NCI-H524 treated with DMSO at 0.1 percent for 48 hours (cell line): ENCODE measurements around the gene ALAS1.
"Not testable (repeated sequence)": the region's sequence is repeated elsewhere in the genome, so short reads cannot be mapped to it uniquely, and the experiment has no call there.

Source experiments
- DNase-seq: peaks from one replicate; lab custom pipeline; 2025; lab: John Stamatoyannopoulos, UW

ALAS1 gene

DNA sequence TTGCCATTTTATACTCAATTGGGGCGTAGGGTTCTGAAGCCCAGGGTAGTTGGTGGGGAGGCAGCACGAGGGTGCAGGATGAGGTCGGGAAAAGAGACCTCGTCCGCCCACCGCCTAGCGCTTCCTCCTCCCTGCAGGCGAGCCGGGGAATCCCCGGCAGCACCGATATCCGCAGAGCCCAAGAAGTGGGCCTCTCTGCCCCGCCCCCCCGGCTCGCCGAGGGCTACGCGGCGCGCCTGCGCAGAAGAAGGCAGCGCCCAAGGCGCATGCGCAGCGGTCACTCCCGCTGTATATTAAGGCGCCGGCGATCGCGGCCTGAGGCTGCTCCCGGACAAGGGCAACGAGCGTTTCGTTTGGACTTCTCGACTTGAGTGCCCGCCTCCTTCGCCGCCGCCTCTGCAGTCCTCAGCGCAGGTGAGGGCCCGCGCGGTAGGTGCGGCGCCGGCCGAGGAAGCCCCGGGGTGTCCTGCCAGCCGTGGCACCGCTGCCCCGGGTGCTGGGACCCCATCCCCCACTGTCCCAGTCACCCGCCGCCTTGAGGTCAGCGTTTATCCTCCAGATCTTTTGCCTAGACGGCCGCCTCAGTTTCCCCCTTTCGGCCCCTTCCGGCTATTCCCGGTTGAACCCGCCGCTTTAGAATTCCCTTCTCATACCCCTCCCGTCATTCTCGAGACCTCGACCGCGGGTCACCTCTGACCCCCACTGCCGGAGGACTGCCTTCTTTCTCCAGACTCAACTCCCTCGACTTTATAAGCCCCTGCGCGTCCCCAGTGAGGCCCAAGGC, at the start of gene ALAS1:
Gene ALAS1 (plus strand): TSS at position 319 of the 784 bp plus-strand sequence. CDS start 1,082 bp downstream, outside the sequence.
- peak; percentile 52 for DNase-seq

DNA sequence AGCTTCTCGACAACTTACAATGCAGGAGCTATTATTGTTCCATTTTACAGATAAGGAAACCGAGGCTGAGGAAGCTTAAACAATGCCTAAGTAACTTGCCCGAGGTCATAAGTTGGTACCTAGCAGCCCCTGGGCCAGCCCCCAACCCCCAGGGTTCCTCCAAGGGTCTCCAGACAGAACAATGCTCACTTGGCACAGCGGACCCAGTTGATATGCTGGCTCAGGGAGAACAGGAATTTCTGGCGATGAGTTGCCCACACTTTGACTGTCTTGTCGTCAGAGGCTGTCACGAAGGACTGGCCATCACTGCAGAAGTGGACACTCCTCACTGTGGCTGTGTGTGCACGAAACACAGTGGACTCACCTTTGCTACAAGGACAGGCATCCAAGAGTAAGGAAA, 48.9 kb upstream of the ALAS1 start:
- DNase-seq = no peak

DNA sequence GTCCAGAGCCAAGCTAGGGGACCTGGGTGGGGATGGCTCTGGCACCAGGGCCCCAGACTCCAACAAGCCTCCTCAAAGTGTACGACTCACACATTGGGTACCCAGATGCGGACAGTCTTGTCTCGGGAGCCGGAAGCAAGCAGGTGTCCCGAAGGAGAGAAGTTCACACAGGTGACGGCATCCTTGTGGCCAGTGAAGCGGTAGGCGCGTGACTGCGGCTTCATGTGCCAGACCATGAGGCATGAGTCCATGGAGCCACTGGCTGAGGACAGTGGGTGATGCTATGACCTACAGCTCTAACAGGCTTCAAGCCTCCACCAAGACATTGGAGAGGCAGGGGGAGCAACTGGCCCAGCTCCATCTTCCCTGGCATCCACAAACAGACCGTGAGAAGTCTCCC, 48.2 kb upstream of the ALAS1 start:
- no peak for DNase-seq

DNA sequence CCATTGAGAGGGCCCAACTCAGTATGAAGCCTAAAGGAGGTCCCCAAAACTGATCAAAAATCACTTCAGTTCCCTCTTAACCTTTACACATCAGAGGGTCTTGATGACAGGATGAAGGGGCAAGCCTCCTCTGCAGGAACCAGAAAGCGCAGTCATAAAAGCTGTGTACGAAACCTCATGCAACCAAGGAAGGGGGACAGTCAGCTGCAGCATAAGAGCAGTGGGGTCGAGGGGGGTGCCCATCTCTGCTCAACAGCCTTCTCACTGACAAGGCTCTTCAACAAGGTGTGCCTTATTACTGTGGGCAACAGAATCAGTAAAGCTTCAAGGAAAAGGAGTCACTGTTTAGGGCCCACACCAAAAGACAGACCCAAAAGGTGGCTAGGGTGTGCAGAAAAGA, 47.6 kb upstream of the ALAS1 start:
- no peak for DNase-seq

DNA sequence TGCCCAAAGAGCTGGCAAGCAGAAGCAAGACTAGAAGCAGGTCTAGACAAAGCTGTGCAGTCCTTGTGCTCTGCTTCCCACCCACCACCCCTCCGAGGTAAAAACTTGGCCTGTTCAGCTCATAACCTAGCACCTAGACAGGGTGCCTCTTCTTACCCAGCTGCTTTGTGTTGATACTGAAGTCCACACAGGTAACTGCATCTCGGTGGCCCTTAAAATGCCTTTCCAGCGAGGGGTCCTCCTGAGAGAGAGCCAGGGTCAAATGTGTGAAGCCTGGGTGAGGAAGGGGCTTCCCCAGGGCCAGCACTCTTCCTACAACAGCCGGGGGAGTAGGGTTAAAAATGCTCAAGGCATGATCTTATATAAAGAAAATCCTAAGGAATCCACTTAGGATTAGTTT, 47.1 kb upstream of the ALAS1 start:
- DNase-seq = no peak

DNA sequence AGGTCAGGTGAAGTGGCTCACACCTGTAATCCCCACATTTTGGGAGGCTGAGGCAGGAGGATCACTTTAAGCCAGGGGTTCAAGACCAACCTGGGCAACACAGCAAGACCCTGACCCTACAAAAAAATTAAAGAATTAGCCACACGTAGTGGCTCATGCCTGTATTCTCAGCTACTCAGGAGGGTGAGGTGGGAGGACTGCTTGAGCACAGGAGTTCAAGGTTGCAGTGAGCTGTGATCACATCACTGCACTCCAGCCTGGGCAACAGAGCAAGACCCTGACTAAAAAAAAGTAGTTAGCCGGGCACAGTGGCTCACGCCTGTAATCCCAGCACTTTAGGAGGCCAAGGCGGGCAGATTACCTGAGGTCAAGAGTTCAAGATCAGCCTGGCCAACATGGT, 46.0 kb upstream of the ALAS1 start:
- DNase-seq = not testable (repeated sequence)

DNA sequence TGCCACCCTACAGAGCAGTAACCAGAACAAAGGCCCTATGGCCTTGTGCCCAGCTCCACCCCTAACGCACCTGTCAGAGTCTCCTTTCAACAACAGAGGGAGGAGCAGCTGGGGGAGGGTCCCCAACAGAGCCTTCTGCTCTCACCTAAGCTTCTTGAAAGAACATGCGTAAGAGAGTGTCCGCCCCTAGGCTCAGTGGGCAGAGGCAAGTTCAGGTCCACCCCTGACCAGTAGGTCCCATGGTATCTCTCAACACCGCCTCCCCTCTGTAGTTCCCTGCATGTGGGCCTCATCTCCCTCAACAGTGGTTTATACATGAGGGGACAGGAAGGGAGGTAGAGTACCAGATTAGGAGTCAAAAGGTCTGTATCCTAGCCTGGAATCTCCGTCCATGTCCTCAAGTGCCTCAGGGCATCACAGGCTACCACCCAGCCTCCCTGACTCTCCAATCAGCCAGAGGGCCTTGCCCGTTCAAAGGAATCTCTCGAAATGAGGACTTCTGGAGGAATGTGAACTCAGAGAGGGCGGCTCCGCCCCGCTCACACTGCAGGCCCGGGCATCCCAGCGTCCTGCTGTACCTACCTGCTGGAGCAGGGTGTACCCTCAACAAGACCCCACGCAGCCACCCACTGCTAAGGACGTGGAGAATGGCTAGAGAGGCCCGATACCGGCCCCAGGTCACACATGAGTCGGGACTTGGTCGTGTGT, 44.4 kb upstream of the ALAS1 start:
- DNase-seq = no peak

DNA sequence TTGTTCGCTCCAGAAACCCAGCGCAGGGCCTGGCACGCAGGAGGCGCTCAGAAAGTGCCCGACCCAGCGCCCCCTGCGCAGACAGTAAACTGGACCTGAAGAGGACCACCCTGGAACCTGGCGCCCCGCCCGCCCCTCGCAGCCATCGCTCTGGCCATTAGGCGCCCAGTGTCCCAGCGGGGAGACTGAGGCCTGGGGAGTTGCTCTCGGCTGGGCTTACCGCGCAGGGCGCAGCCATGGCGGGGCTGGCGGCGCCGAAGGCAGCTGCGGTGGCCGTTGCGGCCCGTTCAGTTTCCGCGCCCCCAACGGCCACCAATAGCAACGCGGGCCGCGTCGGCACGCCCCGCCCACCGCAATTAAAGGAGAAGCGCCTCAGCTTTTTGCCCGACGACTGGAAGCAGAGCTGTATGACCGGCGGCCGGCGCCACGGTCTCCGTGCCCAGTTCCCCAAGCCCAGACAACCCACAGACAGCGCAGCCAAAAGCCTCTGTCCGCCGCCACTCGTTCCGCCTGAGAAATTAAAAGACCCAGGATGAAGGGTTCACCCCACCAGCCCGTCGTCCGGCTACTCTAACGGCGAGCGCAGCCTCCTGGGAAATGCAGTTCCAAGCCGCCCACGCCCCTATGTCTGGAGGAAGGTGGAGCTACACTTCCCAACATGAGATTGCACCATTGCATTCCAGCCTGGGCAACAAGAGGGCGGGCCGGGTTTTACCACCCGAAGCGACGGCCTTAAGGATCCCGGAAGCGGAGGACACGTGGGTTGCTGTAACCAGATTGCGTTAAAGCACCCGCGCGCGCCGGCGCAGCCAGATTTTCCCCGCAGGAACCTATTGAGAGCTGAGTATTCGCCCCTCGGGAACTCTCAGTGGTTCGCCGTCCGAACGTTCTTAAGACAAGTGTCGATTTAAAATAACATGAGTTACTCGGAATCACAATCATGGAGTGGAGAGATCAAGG, 43.5 kb upstream of the ALAS1 start, which contains the start of gene POC1A:
Gene POC1A (minus strand): TSS at position 289 of the 960 bp plus-strand sequence. CDS start 51 bp downstream, at position 238.
- DNase-seq = peak; percentile 80

DNA sequence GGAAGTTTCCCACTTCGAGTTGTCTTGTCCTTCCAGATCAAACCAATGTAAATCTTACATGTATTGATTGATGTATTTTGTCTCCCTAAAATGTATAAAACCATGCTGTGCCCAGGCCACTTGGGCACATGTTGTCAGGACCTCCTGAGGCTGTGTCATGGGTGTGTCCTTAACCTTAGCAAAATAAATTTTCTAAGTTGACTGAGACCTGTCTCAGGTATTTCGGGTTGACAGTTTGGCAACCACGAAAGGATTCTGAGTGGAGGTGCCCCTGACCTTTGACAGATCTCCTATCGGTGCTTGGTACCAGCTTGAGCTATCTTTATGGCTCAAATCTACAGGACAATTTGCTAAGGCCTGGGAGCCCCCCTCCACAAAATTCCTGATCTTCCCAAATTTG, 42.0 kb upstream of the ALAS1 start:
- DNase-seq = no peak

DNA sequence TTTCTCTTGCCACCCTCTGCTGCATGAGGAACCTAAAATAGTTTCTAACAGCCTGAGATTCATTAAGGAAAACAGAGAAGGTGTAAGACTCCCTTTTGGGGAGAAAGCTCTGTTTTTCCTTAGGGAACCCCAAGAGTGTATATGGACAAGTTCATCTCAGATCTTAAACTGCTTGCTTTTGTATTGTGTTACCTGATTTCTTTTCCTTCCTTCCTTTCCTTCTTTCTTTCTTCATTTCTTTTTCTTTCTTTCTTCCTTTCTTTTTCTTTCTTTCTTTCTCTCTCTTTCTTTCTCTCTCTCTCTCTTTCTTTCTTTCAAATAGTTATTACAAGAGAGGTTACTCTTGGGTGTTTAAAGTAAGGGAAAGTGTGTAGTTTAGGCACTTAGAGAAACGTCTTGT, 38.5 kb upstream of the ALAS1 start:
- DNase-seq = no peak

DNA sequence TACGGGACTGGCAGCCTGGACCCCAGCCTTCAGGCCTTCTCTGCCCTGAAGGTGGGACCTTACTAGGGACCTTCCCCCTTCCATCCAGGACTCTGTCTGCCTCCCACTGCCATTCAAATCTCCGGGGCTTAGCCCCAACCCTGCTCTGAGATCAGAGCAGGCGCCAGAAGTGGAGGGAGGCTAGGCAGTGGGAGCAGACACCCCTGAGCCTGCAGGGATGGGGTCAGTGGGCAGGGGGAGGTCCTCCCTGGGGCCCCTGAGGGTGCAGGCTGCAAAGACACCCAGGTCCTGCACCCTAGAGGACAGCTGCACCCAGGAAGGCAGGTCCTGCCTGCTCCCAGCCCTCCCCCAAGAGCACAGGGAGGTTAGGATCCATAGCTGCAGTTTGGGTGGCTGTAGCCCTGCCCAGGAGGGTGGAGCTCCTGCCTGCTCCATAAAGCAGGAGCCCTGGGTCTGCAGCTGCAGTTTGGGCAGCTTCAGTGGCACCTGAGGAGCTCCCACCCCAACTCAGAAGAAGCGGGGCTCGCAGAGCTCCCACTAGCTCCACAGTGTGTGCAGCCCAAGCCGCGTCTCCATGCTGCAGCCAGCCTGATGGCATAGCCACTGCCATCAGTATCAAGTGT, 35.6 kb upstream of the ALAS1 start:
- DNase-seq = no peak

DNA sequence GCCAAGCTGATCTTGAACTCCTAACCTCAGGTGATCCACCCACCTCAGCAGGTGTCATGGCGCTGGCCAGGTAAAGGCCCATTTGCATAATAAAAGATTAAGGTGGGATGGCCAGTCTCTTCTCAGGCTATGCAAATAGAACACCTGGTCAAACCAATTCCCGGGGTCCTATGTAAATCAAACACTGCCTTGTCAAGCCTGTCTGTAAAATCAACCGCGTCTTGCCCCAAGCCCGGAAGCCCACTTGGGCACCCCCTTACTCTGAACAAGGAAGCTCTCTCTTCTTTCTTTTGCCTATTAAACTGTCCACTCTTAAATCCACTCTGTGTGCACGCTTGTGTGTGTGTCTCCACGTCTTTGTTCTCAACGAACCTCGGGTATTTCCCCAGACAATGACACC, 30.7 kb upstream of the ALAS1 start:
- DNase-seq = no peak

DNA sequence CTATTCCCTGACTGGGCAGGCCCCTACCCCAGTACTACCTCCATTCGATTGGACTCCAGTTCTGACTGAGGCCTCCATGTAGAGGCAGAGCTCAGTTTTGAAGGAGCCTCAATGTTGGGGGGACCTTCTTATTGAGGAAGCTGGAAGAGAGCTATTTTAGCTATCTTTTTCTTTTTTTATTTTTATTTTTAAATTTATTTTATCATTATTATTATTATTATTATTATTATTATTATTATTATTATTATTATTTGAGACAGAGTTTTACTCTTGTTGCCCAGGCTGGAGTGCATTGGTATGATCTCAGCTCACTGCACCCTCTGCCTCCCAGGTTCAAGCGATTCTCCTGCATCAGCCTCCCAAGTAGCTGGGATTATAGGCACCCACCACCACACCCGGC, 27.7 kb upstream of the ALAS1 start:
- DNase-seq = not testable (repeated sequence)

DNA sequence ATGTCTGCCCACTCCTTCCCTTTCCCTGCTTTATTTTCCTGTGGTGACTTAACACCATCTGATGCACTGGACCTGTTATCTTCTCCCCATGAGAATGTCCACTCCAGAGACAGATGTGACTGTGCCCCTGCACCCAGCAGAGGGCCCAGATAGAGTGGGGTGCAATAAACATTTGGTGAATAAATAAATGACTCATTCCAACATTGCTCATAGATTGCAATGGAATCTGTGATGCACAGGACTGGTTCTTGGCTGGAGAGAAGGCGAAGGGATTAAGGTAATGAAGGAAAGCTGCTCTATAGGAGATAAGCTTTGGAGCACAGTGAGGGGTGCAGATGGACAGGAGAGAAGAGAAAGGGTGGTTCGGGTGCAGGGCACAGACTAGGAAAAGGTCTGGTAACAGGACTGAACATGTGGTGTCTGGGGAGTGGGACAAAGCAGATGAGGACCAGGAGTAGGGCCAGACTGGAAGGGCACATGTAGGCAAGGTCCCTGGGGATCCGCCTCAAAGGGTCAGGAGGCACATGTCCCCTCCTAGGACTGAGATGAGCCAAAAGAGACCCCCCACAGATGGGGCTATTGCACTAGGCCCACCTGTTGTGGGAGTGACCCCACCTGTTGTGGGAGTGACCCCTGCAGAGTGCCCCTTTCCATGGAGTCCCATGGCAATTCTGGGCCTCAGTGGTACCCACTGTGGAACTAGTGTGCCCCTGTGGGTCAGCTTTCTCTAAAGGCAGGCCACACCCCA, 26.3 kb upstream of the ALAS1 start:
- no peak for DNase-seq

DNA sequence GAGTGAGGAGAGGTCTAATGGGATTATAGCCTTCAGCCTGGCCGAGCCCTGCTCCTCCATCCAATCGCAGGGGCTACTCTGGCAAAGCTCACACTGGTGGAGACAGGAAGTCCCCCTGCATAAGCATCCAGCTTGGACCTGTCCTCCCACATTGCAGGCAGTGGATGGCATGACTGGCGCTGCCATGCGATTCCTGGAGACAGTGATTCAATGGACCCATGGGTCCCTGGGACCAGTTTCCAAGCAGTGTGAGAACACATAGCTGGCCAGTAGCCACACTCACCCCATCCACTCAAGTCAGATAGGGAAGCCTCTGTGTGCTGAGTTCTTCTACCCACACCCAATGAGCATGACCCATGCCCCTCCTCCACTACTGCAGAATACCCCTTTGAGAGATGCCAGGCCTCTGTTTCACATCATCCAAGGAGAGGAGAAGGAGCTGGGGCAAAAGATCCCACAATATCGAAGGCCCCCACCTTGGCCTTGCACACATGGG, 25.6 kb upstream of the ALAS1 start:
- no peak for DNase-seq

DNA sequence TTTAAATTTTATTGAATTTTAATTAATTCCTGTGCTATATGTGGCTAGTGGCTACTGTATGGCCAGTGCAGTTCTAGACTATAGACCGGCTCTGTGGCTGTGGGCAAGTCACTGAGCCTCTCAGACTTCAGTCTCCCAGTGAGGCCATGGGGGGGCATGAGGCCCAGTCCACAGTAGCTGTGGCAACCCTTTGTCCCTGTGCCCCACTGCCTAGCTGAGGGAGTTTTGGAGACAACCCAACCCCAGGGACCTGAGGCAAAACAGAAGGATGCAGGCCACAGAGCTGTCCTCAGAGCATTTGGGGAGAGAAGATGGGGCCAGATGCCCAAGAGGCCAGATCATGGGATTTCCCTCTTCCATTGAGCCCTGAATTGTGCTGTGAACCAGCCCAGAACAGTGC, 24.9 kb upstream of the ALAS1 start:
- no peak for DNase-seq

DNA sequence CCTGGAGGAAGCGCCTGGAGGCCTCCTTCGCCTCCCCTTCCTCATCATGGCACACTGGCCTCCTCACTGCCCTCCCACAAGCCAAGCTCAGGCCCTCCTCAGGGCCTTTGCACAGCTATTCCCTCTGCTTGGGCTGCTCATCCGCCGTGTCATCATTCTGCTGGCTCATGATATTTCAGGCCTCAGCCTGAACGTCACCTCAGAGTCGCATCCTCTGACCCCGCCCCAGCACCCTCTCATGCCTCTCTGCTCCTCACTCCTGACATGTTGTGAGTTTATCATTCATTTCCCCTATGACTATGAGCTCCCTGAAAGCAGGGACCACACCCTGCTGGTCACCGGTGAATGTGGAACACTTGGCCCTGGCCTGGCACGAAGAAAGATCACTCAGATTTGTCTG, 23.1 kb upstream of the ALAS1 start:
- DNase-seq = no peak

DNA sequence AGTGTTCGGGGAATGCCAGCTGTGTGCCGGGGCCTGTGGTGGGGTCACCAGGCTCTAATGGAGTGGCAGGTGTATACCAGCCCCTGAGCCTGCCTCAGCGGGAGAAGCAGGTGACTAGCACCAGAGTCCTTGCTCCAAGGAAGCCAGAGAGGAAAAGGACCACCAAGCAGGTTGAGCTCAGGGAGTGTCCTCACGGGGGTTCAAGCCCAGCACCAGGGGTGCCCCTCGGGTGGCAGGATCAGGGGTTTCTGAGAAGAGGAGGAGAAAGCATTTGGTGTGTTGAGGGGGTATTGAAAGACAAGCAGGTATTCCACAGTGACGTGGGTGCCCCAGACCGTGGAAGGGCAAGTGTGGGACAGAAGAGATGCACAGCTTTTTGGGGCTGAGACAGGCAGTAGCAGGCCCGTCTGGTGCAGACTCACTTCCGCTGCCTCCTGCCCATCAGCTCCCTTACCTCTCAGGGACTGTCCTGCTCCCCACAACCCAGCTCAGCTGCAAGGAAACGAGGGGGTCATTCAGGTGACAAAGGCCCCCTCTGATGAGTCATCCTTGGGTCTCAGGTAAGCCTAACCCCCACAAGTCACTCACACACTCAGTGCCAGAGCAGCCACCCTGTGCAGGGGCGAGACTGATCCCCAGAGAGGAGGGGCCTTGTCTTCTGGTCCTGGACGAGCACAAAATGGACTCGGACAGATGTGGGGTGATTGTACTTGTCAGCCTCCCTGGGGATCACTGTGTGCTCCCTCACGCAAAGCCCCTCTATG, 22.4 kb upstream of the ALAS1 start:
- no peak for DNase-seq

DNA sequence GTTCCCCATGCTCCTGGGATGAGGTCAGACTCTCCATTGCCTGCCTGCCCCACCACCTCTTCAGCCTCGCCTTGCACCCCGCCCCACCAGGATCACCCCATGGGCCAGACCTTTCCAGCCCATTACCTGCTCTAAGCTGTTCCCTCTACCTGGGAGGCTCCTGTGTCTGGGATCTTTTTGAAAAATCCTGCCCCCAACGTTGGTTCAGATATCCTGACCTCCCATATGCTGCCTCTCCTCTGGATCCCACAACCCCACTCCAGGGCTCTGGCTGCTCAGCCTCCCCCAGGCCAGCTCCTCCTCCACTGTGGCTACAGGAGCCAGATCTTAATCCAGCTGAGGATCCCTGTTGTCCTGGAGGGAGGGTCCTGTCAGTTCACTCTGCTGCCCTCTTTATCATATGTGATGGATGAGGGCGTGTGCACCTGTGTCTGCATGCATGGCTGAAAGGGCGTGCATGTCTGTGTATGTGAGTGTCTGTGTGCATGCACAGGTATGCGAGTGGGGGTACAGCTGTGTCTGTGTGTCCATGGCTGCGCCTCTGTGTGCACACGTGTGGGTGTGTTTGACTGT, 21.7 kb upstream of the ALAS1 start:
- DNase-seq = no peak
